Activated CD4-positive, alpha-beta T cell treated with anti-CD3 and anti-CD28 coated beads for 36 hours (primary cell): ENCODE data around the gene EPB41L5. TPM values are rescaled to one million over a fixed set of nuclear protein-coding genes. Genes with fewer than 3 reads are reported as not detected.

Experiments
- ATAC-seq: fragments of 200-7000 bp; cut with Tn5 transposase; one replicate; pipeline ENCODE4 v1.10.0; 2021; ENCODE audit warnings: mild to moderate bottlenecking, moderate library complexity
- CTCF ChIA-PET: fragments of 350-600 bp; sonication (Branson Sonifier 250); formaldehyde crosslinking; loops from one replicate; lab custom pipeline; 2021; ENCODE audit warnings: antibody characterized with exemption; lab: Charles Lee
- POLR2A ChIA-PET: fragments of 350-600 bp; sonication (Branson Sonifier 250); formaldehyde crosslinking; loops from one replicate; lab custom pipeline; 2021; ENCODE audit warnings: antibody characterized with exemption, inconsistent platforms; lab: Charles Lee
- DNase-seq: peaks from one replicate; pipeline ENCODE4 v3.0.0-alpha.2; 2020
- H3K27ac Mint-ChIP-seq: one replicate; pipeline ENCODE4 v1.8.0; 2021; ENCODE audit warnings: mixed read lengths
- H3K27me3 Mint-ChIP-seq: one replicate; pipeline ENCODE4 v1.8.0; 2021; ENCODE audit warnings: mixed read lengths
- H3K36me3 Mint-ChIP-seq: one replicate; pipeline ENCODE4 v1.8.0; 2021; ENCODE audit warnings: low read depth, mixed read lengths
- H3K4me1 Mint-ChIP-seq: one replicate; pipeline ENCODE4 v1.8.0; 2021; ENCODE audit warnings: mixed read lengths
- H3K4me3 Mint-ChIP-seq: one replicate; pipeline ENCODE4 v1.8.0; 2021; ENCODE audit warnings: mild to moderate bottlenecking, moderate library complexity, mixed read lengths
- H3K9me3 Mint-ChIP-seq: one replicate; pipeline ENCODE4 v1.8.0; 2021; ENCODE audit warnings: low read depth, mixed read lengths
- intact Hi-C, 2 experiments: fragments of 100-400 bp; cut with DNase I in 1 of 2; cut with micrococcal nuclease in 1 of 2; formaldehyde crosslinking; loops; one replicate each; pipeline versions ENCODE4 v1.14.2 to v1.15.1; 2022 to 2024; cut with DNase I, micrococcal nuclease
- total RNA-seq, 2 experiments: library from RNA; stranded (reverse); gene quantifications; one replicate each; pipeline ENCODE4 v1.2.3, GENCODE V29; 2021

Gene EPB41L5
- total RNA-seq, 2 experiments from 2014 or later, result 2.2 to 2.4 TPM

GRCh38 chr2:120103723-120104467, 91.0 kb downstream of the EPB41L5 start:
- peak; percentile 30 for ATAC-seq

GRCh38 chr2:120104772-120105171, 91.9 kb downstream of the EPB41L5 start:
- H3K4me1 Mint-ChIP-seq, result peaks cover 16% of the 10 kb centered on the region
- H3K36me3 Mint-ChIP-seq, result peaks cover 9% of the 10 kb centered on the region
- intact Hi-C loops, result loop anchor here in 1 of 2 experiments (5.0 to 10.0 kb wide), 2 partner anchors 92 to 570 kb away; partner anchors contain the start of gene EPB41L5
- CTCF ChIA-PET, result interaction anchor here (1.5 to 6.6 kb wide), 2 partner anchors 71 to 210 kb away, joined by 3 to 82 read pairs; no protein-coding TSS in a partner anchor
- DNase-seq (no peak), ATAC-seq (no peak)
- peaks cover 4% of the 10 kb centered on the region for H3K9me3 Mint-ChIP-seq
- H3K27ac Mint-ChIP-seq, result no peak overlapping the region
- H3K4me3 Mint-ChIP-seq, result no peak overlapping the region
- POLR2A ChIA-PET, result no interaction called here
- no peaks in the 10 kb centered on the region for H3K27me3 Mint-ChIP-seq

More at GRCh38 chr2:120103723-120104467, 91.0 kb downstream of the EPB41L5 start:
- ChIA-PET CTCF (no interaction called here), POLR2A (no interaction called here)
- Mint-ChIP-seq H3K4me1 (peaks cover 8% of the 10 kb centered on the region), H3K4me3 (no peak overlapping the region), H3K27me3 (no peaks in the 10 kb centered on the region), H3K9me3 (no peaks in the 10 kb centered on the region), H3K36me3 (peaks cover 6% of the 10 kb centered on the region), H3K27ac (no peak overlapping the region)
- intact Hi-C loops, result loop anchor here in 1 of 2 experiments (10.0 kb wide), 1 partner anchor 571 kb away; no protein-coding TSS in a partner anchor
- no peak for DNase-seq

- Mint-ChIP-seq H3K36me3 (peaks cover 9% of the 10 kb centered on the region), H3K27me3 (no peaks in the 10 kb centered on the region), H3K4me3 (no peak overlapping the region), H3K4me1 (peaks cover 22% of the 10 kb centered on the region), H3K9me3 (peaks cover 4% of the 10 kb centered on the region), H3K27ac (no peak overlapping the region)
- DNase-seq, result no peak
- intact Hi-C loops, result loop anchor here in 1 of 2 experiments (5.0 to 10.0 kb wide), 2 partner anchors 93 to 569 kb away; partner anchors contain the start of gene EPB41L5
- ATAC-seq, result no peak
- CTCF ChIA-PET, result interaction anchor here (1.5 to 6.6 kb wide), 2 partner anchors 70 to 209 kb away, joined by 3 to 82 read pairs; no protein-coding TSS in a partner anchor
- POLR2A ChIA-PET, result no interaction called here
These were observed 92.5 kb downstream of the EPB41L5 start for GRCh38 chr2:120105360-120105759.

GRCh38 chr2:120108049-120108448, 95.2 kb downstream of the EPB41L5 start:
- Mint-ChIP-seq H3K27me3 (no peaks in the 10 kb centered on the region), H3K27ac (no peak overlapping the region), H3K4me3 (no peak overlapping the region), H3K4me1 (peaks cover 28% of the 10 kb centered on the region), H3K9me3 (peaks cover 4% of the 10 kb centered on the region), H3K36me3 (peaks cover 7% of the 10 kb centered on the region)
- no peak for ATAC-seq
- no peak for DNase-seq
- POLR2A ChIA-PET, result no interaction called here
- intact Hi-C loops, result loop anchor here (2.0 to 10.0 kb wide), 3 partner anchors 96 to 567 kb away; partner anchors contain the start of gene EPB41L5 (in 1 of the 2)
- CTCF ChIA-PET, result interaction anchor here (0.7 to 6.6 kb wide), 5 partner anchors 12 to 466 kb away, joined by 3 to 82 read pairs (median 6); no protein-coding TSS in a partner anchor

- ATAC-seq (peak; percentile 21), DNase-seq (no peak)
- intact Hi-C loops, result loop anchor here (1.0 to 10.0 kb wide), 7 partner anchors 67 to 572 kb away; partner anchors contain the start of gene EPB41L5 (in 1 of the 2)
- H3K27ac Mint-ChIP-seq, result peak overlapping the region; percentile 88
- H3K9me3 Mint-ChIP-seq, result peaks cover 4% of the 10 kb centered on the region
- H3K36me3 Mint-ChIP-seq, result peaks cover 7% of the 10 kb centered on the region
- ChIA-PET POLR2A (no interaction called here), CTCF (interaction anchor here (1.3 to 6.6 kb wide), 5 partner anchors 13 to 205 kb away, joined by 3 to 82 read pairs (median 19); no protein-coding TSS in a partner anchor)
- H3K4me1 Mint-ChIP-seq, result peaks cover 28% of the 10 kb centered on the region
- no peaks in the 10 kb centered on the region for H3K27me3 Mint-ChIP-seq
- H3K4me3 Mint-ChIP-seq, result peak overlapping the region; percentile 3
These were observed 95.9 kb downstream of the EPB41L5 start for GRCh38 chr2:120108749-120109148.

- CTCF ChIA-PET, result interaction anchor here (0.6 to 6.6 kb wide), 18 partner anchors 8 to 1483 kb away, joined by 3 to 82 read pairs (median 4); no protein-coding TSS in a partner anchor
- no peak for DNase-seq
- Mint-ChIP-seq H3K4me1 (peaks cover 28% of the 10 kb centered on the region), H3K36me3 (peaks cover 3% of the 10 kb centered on the region), H3K4me3 (peak overlapping the region; percentile 3), H3K27ac (peak overlapping the region; percentile 88), H3K27me3 (no peaks in the 10 kb centered on the region), H3K9me3 (peaks cover 4% of the 10 kb centered on the region)
- POLR2A ChIA-PET, result no interaction called here
- ATAC-seq, result peak; percentile 78
- intact Hi-C loops, result loop anchor here (1.0 to 10.0 kb wide), 8 partner anchors 66 to 571 kb away; partner anchors contain the start of gene EPB41L5 (in 1 of the 2)
These were observed 96.5 kb downstream of the EPB41L5 start for GRCh38 chr2:120109186-120110061.

GRCh38 chr2:120110062-120110362, 97.1 kb downstream of the EPB41L5 start:
- Mint-ChIP-seq H3K4me1 (peaks cover 28% of the 10 kb centered on the region), H3K9me3 (peaks cover 4% of the 10 kb centered on the region), H3K27ac (peak overlapping the region; percentile 32), H3K4me3 (no peak overlapping the region), H3K27me3 (no peaks in the 10 kb centered on the region), H3K36me3 (peaks cover 3% of the 10 kb centered on the region)
- ChIA-PET CTCF (interaction anchor here (0.5 to 6.6 kb wide), 19 partner anchors 8 to 423 kb away, joined by 3 to 82 read pairs (median 3); no protein-coding TSS in a partner anchor), POLR2A (no interaction called here)
- intact Hi-C loops, result loop anchor here in 1 of 2 experiments (2.0 kb wide), 1 partner anchor 203 kb away; no protein-coding TSS in a partner anchor
- DNase-seq, result no peak
- ATAC-seq, result no peak

GRCh38 chr2:120110507-120110906, 97.6 kb downstream of the EPB41L5 start:
- no peaks in the 10 kb centered on the region for H3K27me3 Mint-ChIP-seq
- intact Hi-C loops, result loop anchor here in 1 of 2 experiments (2.0 kb wide), 1 partner anchor 202 kb away; no protein-coding TSS in a partner anchor
- no peak for DNase-seq
- H3K9me3 Mint-ChIP-seq, result peaks cover 4% of the 10 kb centered on the region
- no peak overlapping the region for H3K4me3 Mint-ChIP-seq
- CTCF ChIA-PET, result interaction anchor here (0.5 to 6.6 kb wide), 16 partner anchors 9 to 423 kb away, joined by 3 to 82 read pairs (median 4); no protein-coding TSS in a partner anchor
- H3K36me3 Mint-ChIP-seq, result peaks cover 3% of the 10 kb centered on the region
- H3K27ac Mint-ChIP-seq, result peak overlapping the region; percentile 32
- POLR2A ChIA-PET, result no interaction called here
- peaks cover 28% of the 10 kb centered on the region for H3K4me1 Mint-ChIP-seq
- no peak for ATAC-seq

GRCh38 chr2:120111193-120111592, 98.3 kb downstream of the EPB41L5 start:
- peaks cover 28% of the 10 kb centered on the region for H3K4me1 Mint-ChIP-seq
- intact Hi-C loops, result loop anchor here in 1 of 2 experiments (2.0 kb wide), 1 partner anchor 202 kb away; no protein-coding TSS in a partner anchor
- no peak for DNase-seq
- H3K4me3 Mint-ChIP-seq, result no peak overlapping the region
- H3K36me3 Mint-ChIP-seq, result peaks cover 3% of the 10 kb centered on the region
- ATAC-seq, result no peak
- no peak overlapping the region for H3K27ac Mint-ChIP-seq
- ChIA-PET CTCF (interaction anchor here (0.7 to 6.6 kb wide), 6 partner anchors 9 to 202 kb away, joined by 3 to 82 read pairs (median 5); no protein-coding TSS in a partner anchor), POLR2A (no interaction called here)
- peaks cover 4% of the 10 kb centered on the region for H3K9me3 Mint-ChIP-seq
- H3K27me3 Mint-ChIP-seq, result no peaks in the 10 kb centered on the region

GRCh38 chr2:120118018-120118417, 105.1 kb downstream of the EPB41L5 start:
- Mint-ChIP-seq H3K4me3 (no peak overlapping the region), H3K27me3 (no peaks in the 10 kb centered on the region), H3K36me3 (peaks cover 6% of the 10 kb centered on the region), H3K9me3 (peaks cover 2% of the 10 kb centered on the region), H3K27ac (no peak overlapping the region), H3K4me1 (no peaks in the 10 kb centered on the region)
- ATAC-seq (no peak), DNase-seq (no peak)
- ChIA-PET POLR2A (no interaction called here), CTCF (interaction anchor here (1.0 kb wide), 1 partner anchor 9 kb away, joined by 3 read pairs; no protein-coding TSS in a partner anchor)
- intact Hi-C loops, result no loop called here
